ENCODE measurements around the gene PRKACG.

Gene PRKACG

DNA sequence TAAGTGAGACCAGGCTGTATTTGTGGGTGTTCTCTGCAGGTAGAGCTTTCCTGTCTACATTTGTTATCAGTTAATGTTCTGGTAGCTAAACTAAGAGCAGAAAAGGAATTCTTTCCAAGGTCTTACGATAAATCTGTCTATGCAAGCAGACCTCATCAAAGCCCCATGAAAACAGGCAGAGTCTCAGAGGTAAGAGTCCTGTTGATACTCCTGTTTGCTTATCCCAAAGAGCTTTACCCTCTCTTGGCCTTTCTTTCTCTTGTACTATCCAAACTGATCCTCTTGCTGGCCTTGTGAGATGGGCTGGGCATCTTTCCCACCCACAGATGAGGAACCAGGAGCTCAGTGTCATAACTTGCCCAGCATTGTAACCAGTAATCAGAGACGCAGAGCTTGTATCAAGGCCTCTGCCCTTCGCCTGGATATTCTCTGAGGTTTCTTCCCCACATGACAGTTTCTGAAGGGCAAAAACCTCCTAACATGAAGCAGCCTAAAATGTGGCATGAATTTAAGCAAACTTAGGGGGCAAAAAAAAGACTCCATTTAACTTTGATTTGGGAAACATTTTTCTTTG lies 33.5 kb downstream of the PRKACG start:
- DNase-seq: no peak

DNA sequence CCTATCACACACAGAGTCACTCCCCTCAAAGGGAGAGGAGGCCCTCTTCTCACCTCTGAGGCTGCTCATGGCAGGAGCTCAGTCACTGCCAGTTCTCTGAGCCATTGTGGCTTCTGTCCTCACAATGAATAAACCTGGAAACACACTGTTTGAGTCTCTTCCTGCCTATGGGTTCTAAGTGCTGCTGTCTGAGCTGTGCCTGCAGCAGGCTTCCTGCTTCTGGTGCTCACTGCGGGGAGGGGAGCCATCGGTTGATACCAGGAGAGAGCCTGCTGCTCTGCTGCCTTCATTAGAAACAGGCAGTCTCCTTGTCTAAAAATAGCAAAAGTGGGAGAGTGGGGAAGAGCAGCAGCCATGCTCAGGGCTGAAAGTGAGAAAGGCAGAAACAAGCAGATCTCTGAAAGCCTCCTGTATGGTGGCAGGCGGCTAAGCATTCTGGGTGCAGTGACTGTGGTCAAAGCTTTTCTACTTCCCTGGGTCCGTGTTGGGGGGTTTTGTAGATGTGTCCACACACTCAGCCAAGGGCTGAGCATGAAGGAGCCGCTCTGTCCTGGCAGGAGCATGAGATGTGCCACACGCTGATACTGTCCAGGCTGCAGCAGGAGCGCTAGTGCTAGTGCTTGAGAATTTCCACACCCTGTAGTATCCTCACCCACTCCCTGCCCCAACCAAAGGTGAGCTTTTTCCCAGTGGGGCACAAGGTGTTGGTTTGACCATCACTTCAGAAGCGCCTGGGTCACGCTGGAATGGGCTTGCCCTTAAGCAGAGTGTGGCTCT lies 34.2 kb downstream of the PRKACG start:
- no peak for DNase-seq

DNA sequence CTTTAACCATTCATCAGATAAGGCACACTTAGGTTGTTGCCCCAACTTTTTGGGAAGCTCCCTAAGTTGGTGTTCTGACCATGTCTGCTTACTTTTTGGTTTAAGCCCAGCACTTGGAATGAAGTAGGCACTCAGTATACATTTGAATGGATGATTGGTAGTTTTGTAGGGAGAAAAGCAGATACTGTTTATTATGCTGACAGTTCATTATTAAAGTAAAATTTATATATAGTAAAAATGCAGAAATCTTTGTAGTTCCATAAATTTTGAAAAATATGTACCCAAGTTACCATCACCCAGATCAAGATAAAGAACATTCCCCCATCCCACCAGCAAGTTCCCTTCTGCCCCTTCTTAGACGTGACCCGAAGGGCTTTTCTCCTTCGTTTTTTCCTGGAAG lies 35.4 kb downstream of the PRKACG start:
- no peak for DNase-seq

DNA sequence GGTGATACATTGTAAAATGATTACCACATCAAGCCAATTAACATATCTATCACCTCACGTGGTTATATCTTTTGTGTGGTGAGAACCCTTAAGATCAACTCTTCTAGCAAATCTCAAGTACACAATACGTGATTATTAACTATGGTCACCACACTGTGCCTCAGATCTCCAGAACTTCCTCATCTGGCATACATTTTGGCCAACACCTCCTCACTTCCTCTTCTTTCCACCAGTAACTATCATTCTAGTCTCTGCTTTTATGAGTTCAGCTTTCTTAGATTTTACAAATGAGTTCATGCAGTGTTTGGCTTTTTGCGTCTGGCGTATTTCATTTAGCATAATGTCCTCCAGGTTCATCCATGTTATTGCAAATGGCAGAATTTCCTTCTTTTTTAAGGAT lies 35.8 kb downstream of the PRKACG start:
- no peak for DNase-seq

DNA sequence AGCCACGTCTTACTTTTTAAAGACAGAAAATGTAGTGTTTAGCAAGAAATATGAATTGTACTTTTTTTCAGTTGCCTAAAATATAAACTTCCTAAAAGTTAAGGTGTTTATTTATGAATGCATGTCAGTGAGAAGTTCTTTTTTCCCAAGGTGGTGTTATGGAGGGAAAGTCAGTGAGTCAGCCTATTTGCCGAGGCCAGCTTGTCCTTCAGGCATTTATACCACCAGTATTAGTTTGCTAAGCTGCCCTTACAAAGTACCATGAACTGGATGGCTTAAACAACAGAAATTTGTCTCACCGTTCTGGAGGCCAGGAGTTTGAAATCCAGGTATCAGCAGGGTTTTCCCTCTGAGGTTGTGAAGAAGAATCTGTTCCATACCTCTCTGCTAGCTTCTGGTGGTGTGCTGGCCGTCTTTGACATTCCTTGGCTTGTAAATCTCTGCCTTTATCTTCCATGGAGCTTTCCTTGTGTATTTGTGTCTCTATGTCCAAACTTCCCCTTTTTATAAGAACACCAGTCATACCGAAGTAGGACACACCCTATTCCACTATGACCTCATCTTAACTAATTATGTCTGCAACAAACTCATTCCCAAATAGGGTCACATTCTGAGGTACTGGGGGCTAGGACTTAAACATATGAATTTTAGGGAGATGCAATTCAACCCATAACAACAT lies 38.4 kb downstream of the PRKACG start:
- no peak for DNase-seq

DNA sequence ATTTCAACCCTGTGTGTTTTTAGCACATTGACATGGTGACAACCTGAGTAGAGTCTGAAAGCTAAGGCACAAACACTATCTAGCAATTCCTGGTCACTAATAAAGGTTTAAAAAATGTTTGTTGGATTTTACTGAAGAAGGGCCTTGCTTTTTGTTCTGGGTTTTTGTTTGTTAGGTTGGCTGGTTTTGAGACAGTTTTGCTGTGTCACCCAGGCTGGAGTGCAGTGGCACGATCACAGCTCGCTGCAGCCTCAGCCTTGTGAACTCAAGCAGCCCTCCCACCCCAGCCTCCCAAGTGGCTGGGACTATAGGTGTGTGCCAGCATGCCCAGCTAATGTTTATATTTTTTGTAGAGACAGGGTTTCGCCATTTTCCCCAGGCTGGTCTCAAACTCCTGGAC lies 39.0 kb downstream of the PRKACG start:
- no peak for DNase-seq

DNA sequence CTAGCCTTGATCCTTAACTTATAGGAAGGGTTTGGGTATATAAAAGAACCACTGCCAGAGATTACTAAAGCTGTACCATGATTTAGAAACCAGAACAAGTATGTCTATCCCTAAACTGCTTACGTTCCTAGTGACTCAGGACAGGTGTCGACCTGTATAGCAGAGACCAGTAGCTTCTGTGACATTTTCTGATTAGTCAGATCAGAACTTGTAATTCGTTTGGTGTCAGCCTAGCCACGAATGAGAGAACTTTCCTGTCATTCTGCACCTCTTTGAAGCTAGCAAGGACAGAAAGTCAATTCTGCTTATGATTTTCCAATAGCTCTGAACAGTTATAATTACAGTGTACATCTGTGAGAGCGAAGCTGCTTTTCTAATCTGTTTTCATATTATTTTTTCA lies 39.5 kb downstream of the PRKACG start:
- no peak for DNase-seq

DNA sequence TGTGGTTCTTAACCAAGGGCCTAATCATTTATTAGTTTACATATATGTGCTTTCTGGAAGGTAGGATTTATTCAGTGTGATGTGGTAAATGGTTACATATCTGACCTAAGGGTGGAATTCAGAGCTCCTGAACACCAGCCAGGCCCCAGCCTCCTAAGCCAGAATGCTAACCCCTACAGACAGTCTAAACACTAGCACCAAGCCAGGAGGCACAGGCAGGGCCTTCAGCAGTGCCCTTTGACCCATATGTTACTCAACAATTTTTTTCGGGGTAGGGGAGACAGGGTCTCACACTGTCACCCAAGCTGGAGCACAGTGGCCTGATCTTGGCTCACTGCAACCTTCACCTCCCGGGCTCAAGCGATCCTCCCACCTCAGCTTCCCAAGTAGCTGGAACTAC lies 40.3 kb downstream of the PRKACG start:
- DNase-seq: no peak

DNA sequence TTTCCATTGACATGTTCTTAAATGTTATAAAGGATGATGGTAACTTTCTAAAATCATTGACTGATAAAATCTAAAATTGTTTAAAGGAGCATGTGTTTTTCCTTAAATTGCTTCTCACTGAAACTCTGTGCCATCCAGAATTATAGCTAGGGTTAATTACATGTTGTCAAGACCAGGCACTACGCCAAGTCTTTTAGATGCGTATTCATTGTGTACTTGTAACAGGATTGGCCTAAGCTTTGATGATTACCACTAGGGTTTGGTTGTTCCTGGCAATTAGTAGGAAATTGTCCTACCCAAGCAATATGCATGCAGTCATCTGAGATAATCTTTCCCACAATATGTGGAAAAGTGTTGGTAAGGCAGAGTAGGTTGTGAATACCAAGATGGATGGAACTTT lies 43.8 kb downstream of the PRKACG start:
- DNase-seq: no peak

DNA sequence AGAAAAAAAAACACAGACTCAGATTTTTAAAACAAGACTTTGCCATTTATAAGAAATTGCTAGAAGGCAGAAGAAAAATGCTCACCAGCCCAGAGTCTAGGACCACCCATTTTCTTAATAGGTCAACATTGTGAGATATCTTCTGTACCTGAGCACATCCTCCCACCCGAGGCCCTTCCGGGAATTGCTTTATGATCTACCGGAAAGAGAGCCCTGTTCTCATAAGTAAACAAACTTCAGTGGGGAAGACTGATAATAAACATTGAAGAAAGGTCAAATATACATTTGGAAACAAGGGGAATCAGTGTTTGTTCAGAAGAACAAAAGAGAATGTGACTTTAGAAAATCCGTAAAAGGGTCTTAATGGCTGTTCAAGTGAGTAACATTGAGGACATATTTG lies 44.4 kb downstream of the PRKACG start:
- no peak for DNase-seq

DNA sequence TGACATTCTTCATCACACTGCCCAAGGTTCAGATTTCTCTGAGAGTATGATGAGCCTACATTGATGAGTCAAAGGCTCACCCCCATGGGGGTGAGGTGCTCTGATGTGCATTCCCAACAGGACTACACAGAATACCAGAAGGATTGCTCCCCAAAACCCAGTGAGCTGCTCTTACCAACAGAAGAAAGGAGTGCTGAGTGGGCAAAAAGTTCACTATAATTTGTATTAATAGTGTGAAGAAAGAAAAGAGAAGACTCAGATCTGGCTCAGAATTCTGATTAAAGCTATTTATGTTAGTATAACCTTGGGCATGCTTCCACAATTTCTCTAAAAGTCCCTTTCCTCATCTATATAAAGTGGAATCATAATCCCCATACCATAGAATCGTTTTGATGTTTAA lies 46.1 kb downstream of the PRKACG start:
- no peak for DNase-seq

DNA sequence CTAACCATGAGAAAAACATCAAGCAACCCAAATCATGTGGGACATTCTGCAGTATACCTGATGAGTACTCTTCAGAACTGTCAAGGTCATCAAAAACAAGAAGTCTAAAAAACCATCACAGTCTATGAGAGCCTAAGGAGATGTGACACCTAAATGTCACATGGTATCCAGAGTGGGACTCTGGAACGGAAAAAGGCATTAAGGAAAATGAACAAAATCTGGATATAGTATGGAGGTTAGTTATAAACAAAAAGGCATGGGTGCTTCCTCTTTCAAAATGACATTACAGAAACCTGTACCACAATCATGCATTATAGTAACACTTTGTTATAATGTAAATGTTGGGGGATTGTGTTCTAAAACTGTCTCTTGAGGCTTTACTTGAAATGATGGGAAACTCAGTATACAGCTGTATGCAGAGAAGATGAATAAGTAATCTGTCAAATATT lies 47.4 kb downstream of the PRKACG start:
- DNase-seq: no peak

DNA sequence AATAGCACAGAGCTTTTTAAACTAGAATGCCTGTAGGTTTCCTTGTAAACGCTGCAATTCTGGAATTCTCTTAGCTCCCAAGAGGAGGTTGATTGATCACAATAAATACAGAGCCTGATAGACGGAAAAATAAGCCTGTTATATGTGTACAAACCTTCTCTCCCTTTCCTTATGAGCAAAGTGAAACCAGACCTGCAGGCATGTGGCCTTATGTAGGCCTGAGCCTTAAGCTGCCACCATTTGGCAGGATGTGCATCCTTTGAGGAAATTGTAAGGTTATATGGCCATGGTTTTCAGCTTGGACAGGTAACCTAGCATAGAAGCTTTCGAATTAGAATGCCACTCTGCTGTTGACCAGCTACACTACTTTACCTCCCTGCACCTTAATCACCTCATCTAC lies 49.1 kb downstream of the PRKACG start:
- DNase-seq: no peak

DNA sequence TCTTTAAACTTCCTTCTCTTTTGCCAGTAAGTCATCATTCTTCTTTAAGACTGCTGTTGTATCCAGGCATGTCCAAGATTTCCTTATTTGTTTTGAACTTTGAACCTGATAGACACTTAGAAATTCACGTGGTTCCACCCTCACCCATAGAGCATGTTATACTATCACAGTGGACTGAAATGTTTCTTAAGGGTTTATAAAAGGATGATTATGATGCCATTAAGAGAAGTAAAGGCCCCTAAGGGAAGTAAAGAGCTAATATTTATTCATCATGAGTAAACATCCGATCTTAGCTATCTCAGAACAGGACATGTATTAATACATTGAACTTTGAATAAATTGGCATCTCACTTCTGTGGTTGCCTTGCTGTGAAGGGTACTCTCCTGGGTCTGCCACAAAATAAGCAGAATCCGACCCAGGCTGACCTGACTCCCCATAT lies 49.8 kb downstream of the PRKACG start:
- no peak for DNase-seq

DNA sequence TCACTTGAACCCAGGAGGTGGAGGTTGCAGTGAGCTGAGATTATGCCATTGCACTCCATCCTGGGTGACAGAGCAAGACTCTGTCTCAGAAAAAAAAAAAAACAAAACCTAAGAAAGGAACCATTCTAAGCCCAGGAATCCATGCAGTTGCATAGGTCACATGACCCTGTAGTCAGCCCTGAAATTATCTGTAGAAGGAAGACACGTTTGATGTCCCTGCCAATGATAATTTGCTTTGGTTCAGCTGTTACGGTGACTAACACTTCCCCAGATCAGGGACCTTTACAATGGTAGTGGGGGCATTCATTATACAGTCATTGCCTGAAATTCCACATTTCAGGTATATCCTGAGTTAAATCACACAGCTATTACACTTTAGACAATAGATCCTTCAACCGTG lies 50.5 kb downstream of the PRKACG start:
- no peak for DNase-seq
